ENCODE data around the gene RABGGTA. TPM values are rescaled to one million over a fixed set of nuclear protein-coding genes. Genes with fewer than 3 reads are reported as not detected.

Gene RABGGTA
- polyA plus RNA-seq, 2 of the 4 experiments (the other 2 are of a cell fraction) = 18.6 to 21.9 TPM

- H3K4me3 ChIP-seq = no peak within 1 kb of the TSS
- H3K9me3 ChIP-seq = no peaks in the 10 kb centered on the region
- WGBS (ENCODE audit: missing lambda C conversion rate) = 82% methylated on average over 13 of the region's 14 CpGs
- DNase-seq (ENCODE audit: low read depth in 1 of 2, low spot score in 1 of 2) = no peak
- FAIRE-seq = no peak
- CTCF ChIA-PET = interaction anchor here (0.8 to 34.0 kb wide), 7 partner anchors 8 to 40 kb away, joined by 3 to 469 read pairs (median 4); partner anchors contain the start of genes CIDEB, DHRS1, LTB4R and LTB4R2
- H3K4me2 ChIP-seq = no peak within 1 kb of the TSS
- POLR2A ChIA-PET = no interaction called here
- no peak within 1 kb of the TSS for H3K27ac ChIP-seq
- peaks cover 8% of the 10 kb centered on the region for H3K4me1 ChIP-seq
- no peak for TF ChIP-seq PBX3 (IDR thresholded peaks at IDR 0.05)
- TF ChIP-seq BHLHE40 (IDR thresholded peaks at IDR 0.05; ENCODE audit: low read depth, low read length) = no peak
- TF ChIP-seq SMC3 (IDR thresholded peaks at IDR 0.05) = no peak
- no peak for TF ChIP-seq HMGXB4 (CRISPR knock-in tag; IDR thresholded peaks at IDR 0.05; ENCODE audit: borderline replicate concordance)
- TF ChIP-seq CBX2 (IDR thresholded peaks at IDR 0.05; ENCODE audit: borderline replicate concordance, low read depth) = no peak
- TF ChIP-seq JUNB (IDR thresholded peaks at IDR 0.05) = no peak
- no peak for TF ChIP-seq TP53 (CRISPR knock-in tag; IDR thresholded peaks at IDR 0.05)
- TF ChIP-seq NR3C1 (IDR thresholded peaks at IDR 0.05) = no peak
- no peak for TF ChIP-seq MAFK (IDR thresholded peaks at IDR 0.05; ENCODE audit: partially characterized antibody)
- TF ChIP-seq POLR2A (IDR thresholded peaks at IDR 0.05; ENCODE audit: low read length) = no peak
- no peak for TF ChIP-seq POLR2AphosphoS2 (conservative IDR thresholded peaks at IDR 0.05; ENCODE audit: low read length)
- no peak for TF ChIP-seq NPAS2 (CRISPR knock-in tag; IDR thresholded peaks at IDR 0.05; ENCODE audit: borderline replicate concordance)
- no peak for TF ChIP-seq MAZ (IDR thresholded peaks at IDR 0.05; ENCODE audit: borderline replicate concordance, low read depth, low read length)
- no peak for TF ChIP-seq CTCF (IDR thresholded peaks at IDR 0.05)
- TF ChIP-seq PHF8 (IDR thresholded peaks at IDR 0.05; ENCODE audit: borderline replicate concordance, low read depth) = no peak
- no peak for TF ChIP-seq GATA3 (IDR thresholded peaks at IDR 0.05; ENCODE audit: borderline replicate concordance)
- peak in 1 of 2 experiments; percentile 32; a peak in 1 of 6 replicates for ATAC-seq
Observed at GRCh38 chr14:24262821-24263733, 8.3 kb downstream of the RABGGTA start, which contains the start of gene TGM1. TGM1 (minus strand) TSS chr14:24263177; CDS start chr14:24262352, 825 bp downstream.

GRCh38 chr14:24261969-24262327 is 9.4 kb downstream of the RABGGTA start:
- ChIA-PET CTCF (interaction anchor here (1.3 to 34.0 kb wide), 6 partner anchors 9 to 41 kb away, joined by 4 to 469 read pairs (median 8); partner anchors contain the start of genes CIDEB, DHRS1, LTB4R and LTB4R2), POLR2A (interaction anchor here (2.0 kb wide), 1 partner anchor 9 kb away, joined by 12 read pairs; the partner anchor contains the start of gene RABGGTA)
- TF ChIP-seq TFCP2L1 (CRISPR knock-in tag; IDR thresholded peaks at IDR 0.05) (no peak), ZFP36 (IDR thresholded peaks at IDR 0.05; ENCODE audit: borderline replicate concordance, partially characterized antibody) (no peak), RARB (CRISPR knock-in tag; IDR thresholded peaks at IDR 0.05) (no peak), MAZ (IDR thresholded peaks at IDR 0.05; ENCODE audit: borderline replicate concordance, low read depth, low read length) (no peak), CTCF (IDR thresholded peaks at IDR 0.05) (no peak), ATOH8 (CRISPR knock-in tag; IDR thresholded peaks at IDR 0.05; ENCODE audit: low read depth) (no peak), JUN (IDR thresholded peaks at IDR 0.05) (no peak), EHF (CRISPR knock-in tag; IDR thresholded peaks at IDR 0.05) (no peak)
- H3K4me1 ChIP-seq = peaks cover 8% of the 10 kb centered on the region
- no peak for FAIRE-seq
- no peak overlapping the region for H3K4me2 ChIP-seq
- no peaks in the 10 kb centered on the region for H3K9me3 ChIP-seq
- no peak overlapping the region for H3K27ac ChIP-seq
- ATAC-seq = no peak
- DNase-seq (ENCODE audit: low read depth in 1 of 2, low spot score in 1 of 2) = no peak
- WGBS (ENCODE audit: missing lambda C conversion rate) = 83% methylated on average over 12 of the region's 19 CpGs
- H3K4me3 ChIP-seq = no peak overlapping the region
